HEK293 (cell line): ENCODE measurements around the gene VWF.

Experiments
- ATF2 ChIP-seq: fragments of 450-650 bp; formaldehyde crosslinking; IDR thresholded peaks from 2 replicates; pipeline ENCODE4 v1.5.1; 2016; ENCODE audit warnings: missing biosample characterization, missing genetic modification characterization, low read depth
- CTCF ChIP-seq: fragments of 450-650 bp; formaldehyde crosslinking; IDR thresholded peaks from 2 replicates; pipeline ENCODE4 v1.5.1; 2016; ENCODE audit warnings: missing biosample characterization, missing genetic modification characterization
- KLF1 ChIP-seq: fragments of 450-650 bp; formaldehyde crosslinking; IDR thresholded peaks from 2 replicates; pipeline ENCODE4 v1.5.1; 2016; ENCODE audit warnings: missing biosample characterization, missing genetic modification characterization
- YY1 ChIP-seq: fragments of 450-650 bp; formaldehyde crosslinking; IDR thresholded peaks from 2 replicates; pipeline ENCODE4 v1.5.1; 2018; ENCODE audit warnings: missing biosample characterization, missing genetic modification characterization
- ZBTB6 ChIP-seq: fragments of 450-650 bp; formaldehyde crosslinking; IDR thresholded peaks from 2 replicates; pipeline ENCODE4 v1.5.1; 2017; ENCODE audit warnings: missing biosample characterization, missing genetic modification characterization
- ZNF10 ChIP-seq: fragments of 450-650 bp; formaldehyde crosslinking; IDR thresholded peaks from 2 replicates; pipeline ENCODE4 v1.5.1; 2017; ENCODE audit warnings: missing biosample characterization, missing genetic modification characterization
- ZNF324 ChIP-seq: fragments of 450-650 bp; formaldehyde crosslinking; IDR thresholded peaks from 2 replicates; pipeline ENCODE4 v1.5.1; 2016; ENCODE audit warnings: missing biosample characterization, missing genetic modification characterization
- ZNF398 ChIP-seq: fragments of 450-650 bp; formaldehyde crosslinking; IDR thresholded peaks from 2 replicates; pipeline ENCODE4 v1.5.1; 2017; ENCODE audit warnings: missing biosample characterization, missing genetic modification characterization
- ZNF510 ChIP-seq: fragments of 450-650 bp; formaldehyde crosslinking; IDR thresholded peaks from 2 replicates; pipeline ENCODE4 v1.5.1; 2018; ENCODE audit warnings: mild to moderate bottlenecking, missing genetic modification characterization, missing biosample characterization; ENCODE audit not compliant: insufficient replicate concordance
- ZNF639 ChIP-seq: fragments of 450-650 bp; formaldehyde crosslinking; IDR thresholded peaks from 2 replicates; pipeline ENCODE4 v1.5.1; 2016; ENCODE audit warnings: missing biosample characterization, missing genetic modification characterization

GRCh38 chr12:6116471-6117021 is 7.9 kb downstream of the VWF start:
- TF ChIP-seq CTCF (no peak), YY1 (tag by site-specific recombination) (no peak), ATF2 (tag by site-specific recombination) (no peak), KLF1 (tag by site-specific recombination) (no peak), ZNF639 (tag by site-specific recombination) (no peak), ZNF398 (tag by site-specific recombination) (no peak), ZNF510 (tag by site-specific recombination) (no peak), ZNF324 (tag by site-specific recombination) (no peak), ZNF10 (no peak), ZBTB6 (no peak)
